ENCODE data around the gene NTRK2. TPM values are rescaled to one million over a fixed set of nuclear protein-coding genes. Genes with fewer than 3 reads are reported as not detected.

The NTRK2 gene
- total RNA-seq, 1 donor from 2014 or later: 3.8 TPM

DNA sequence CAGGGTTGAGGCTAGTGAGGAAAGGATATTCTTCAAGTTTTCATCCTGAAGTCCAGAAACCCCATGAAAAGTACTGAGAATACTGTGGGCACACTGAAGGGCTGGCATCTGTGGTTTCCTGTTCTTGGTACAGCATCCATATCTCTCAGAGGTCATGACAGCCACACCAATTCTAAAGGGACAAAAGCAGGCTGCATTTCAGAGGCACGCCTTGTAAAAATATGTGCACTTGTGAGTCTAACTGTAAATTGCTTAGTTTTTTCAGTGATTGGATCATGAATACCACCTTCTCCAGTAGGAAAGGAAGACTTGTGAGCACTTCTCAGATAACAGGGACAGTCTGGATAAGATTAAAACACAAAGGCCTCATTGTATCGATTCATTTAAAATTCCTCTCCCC lies 230.9 kb downstream of the NTRK2 start:
- DNase-seq: no peak
- H3K4me1 ChIP-seq: peaks cover 5% of the 10 kb centered on the region
- TF ChIP-seq, protein P1, sequence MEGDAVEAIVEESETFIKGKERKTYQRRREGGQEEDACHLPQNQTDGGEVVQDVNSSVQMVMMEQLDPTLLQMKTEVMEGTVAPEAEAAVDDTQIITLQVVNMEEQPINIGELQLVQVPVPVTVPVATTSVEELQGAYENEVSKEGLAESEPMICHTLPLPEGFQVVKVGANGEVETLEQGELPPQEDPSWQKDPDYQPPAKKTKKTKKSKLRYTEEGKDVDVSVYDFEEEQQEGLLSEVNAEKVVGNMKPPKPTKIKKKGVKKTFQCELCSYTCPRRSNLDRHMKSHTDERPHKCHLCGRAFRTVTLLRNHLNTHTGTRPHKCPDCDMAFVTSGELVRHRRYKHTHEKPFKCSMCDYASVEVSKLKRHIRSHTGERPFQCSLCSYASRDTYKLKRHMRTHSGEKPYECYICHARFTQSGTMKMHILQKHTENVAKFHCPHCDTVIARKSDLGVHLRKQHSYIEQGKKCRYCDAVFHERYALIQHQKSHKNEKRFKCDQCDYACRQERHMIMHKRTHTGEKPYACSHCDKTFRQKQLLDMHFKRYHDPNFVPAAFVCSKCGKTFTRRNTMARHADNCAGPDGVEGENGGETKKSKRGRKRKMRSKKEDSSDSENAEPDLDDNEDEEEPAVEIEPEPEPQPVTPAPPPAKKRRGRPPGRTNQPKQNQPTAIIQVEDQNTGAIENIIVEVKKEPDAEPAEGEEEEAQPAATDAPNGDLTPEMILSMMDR (IDR thresholded peaks at IDR 0.05; ENCODE audit: borderline replicate concordance): no peak
- intact Hi-C loops (cut with micrococcal nuclease): no loop called here
- H3K36me3 ChIP-seq: no peaks in the 10 kb centered on the region
- no peak overlapping the region for H3K4me3 ChIP-seq
- no peaks in the 10 kb centered on the region for H3K27me3 ChIP-seq (ENCODE audit: low read depth)
- H3K9me3 ChIP-seq (replicated peaks): no peaks in the 10 kb centered on the region
- no peak overlapping the region for H3K27ac ChIP-seq (replicated peaks)

DNA sequence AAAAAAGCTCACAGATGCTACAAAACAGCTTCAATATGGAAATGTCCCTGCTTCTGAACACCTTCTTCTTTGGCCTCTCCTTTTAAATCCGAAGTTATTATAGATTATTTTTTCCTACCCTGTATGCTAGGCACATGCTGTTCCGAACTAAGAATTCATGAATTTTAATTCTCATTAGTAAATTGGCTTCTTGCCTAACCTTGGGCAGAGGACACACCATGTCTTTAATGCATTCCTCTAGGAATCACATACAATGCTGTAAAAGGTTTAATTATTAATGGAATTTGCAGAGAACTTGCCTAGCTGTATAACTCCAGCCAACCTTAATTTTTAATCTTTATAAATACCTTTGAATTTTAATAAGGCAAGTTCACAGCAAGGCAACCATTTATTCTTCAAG lies 234.4 kb downstream of the NTRK2 start:
- TF ChIP-seq, protein P1 (IDR thresholded peaks at IDR 0.05; ENCODE audit: borderline replicate concordance): no peak
- Histone ChIP-seq H3K27me3 (ENCODE audit: low read depth) (no peaks in the 10 kb centered on the region), H3K4me1 (no peaks in the 10 kb centered on the region), H3K36me3 (no peaks in the 10 kb centered on the region), H3K27ac (replicated peaks) (no peak overlapping the region), H3K9me3 (replicated peaks) (no peaks in the 10 kb centered on the region), H3K4me3 (no peak overlapping the region)
- intact Hi-C loops (cut with micrococcal nuclease): no loop called here
- DNase-seq: no peak

DNA sequence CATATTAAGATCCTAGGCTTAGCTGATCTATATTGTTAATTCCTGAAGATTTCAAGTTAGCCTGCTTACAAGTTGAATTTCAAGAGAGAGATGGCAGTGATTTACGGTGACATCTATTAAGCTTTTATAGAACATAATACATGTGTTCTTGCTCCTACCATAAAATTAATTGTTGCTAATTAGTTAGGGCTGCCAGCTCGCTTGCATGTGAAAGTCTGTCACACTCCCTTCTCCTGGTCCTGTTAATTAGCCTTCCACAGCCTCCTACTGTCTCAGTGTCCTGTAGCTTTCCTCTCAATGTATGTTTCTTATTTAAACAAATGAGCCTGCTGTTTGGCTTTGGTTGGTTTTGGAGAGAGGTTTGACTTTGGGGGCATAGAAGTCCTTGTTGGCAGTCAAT lies 247.2 kb downstream of the NTRK2 start:
- Histone ChIP-seq H3K4me1 (peaks cover 3% of the 10 kb centered on the region), H3K27me3 (ENCODE audit: low read depth) (no peaks in the 10 kb centered on the region), H3K27ac (replicated peaks) (no peak overlapping the region), H3K4me3 (no peak overlapping the region), H3K36me3 (no peaks in the 10 kb centered on the region), H3K9me3 (replicated peaks) (no peaks in the 10 kb centered on the region)
- TF ChIP-seq, protein P1 (IDR thresholded peaks at IDR 0.05; ENCODE audit: borderline replicate concordance): no peak
- no peak for DNase-seq
- intact Hi-C loops (cut with micrococcal nuclease): no loop called here

DNA sequence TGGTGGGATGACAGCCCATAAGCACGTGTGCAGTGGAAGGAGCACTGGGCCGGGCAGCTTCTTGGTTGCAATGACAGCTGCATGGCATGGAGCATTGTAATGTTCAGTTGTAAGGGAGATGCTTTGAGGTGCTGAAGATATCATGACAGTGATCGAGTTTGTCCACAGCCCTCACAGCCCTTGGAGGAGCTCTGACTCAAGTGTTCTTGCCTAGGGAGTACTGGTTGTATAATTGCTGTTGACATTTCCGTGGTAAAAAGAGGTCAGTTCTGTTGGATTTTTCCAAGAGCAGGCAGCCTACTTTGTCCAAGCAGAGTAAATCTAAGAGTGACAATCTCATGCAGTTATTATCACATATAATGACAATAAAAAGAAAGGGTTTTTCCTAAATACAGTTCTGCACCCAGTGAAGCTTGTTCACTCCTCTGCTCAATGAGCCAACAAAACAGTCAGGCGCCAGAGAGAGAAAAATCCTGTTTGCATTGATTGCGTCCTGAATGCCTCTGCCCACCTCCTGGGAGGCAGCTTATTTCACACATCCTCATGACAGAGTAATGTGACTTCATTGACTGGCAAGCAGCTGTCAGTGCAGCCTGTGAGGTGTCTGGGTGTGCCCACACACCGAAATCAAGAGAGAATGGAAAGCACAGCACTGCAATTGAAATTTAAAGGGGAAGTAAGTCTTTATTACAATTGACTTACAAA lies 248.0 kb downstream of the NTRK2 start:
- no peaks in the 10 kb centered on the region for H3K9me3 ChIP-seq (replicated peaks)
- no peaks in the 10 kb centered on the region for H3K36me3 ChIP-seq
- no peak overlapping the region for H3K4me3 ChIP-seq
- intact Hi-C loops (cut with micrococcal nuclease): no loop called here
- H3K27me3 ChIP-seq (ENCODE audit: low read depth): no peaks in the 10 kb centered on the region
- DNase-seq: no peak
- TF ChIP-seq, protein P1 (IDR thresholded peaks at IDR 0.05; ENCODE audit: borderline replicate concordance): no peak
- no peak overlapping the region for H3K27ac ChIP-seq (replicated peaks)
- H3K4me1 ChIP-seq: peaks cover 3% of the 10 kb centered on the region

DNA sequence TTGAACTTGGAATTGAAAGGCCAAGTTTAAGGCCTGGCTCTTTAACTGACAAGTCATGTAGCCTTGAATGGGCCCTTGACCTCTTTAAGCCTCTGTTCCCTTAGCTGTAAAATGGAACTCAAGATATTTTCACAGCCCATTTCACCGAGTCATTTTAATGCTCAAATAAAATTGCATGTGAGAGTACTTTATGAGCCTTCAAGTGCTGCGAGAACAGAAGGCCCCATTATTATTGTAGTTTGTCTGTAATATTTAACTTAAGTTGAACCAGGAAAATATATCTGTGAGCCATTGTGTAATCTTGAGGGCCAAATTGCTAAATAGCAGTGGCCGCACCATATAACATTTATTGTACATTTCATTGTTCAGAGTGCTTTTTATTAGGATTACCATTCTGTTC lies 249.9 kb downstream of the NTRK2 start:
- Histone ChIP-seq H3K27me3 (ENCODE audit: low read depth) (no peaks in the 10 kb centered on the region), H3K4me3 (no peak overlapping the region), H3K27ac (replicated peaks) (no peak overlapping the region), H3K36me3 (no peaks in the 10 kb centered on the region), H3K9me3 (replicated peaks) (no peaks in the 10 kb centered on the region), H3K4me1 (peaks cover 3% of the 10 kb centered on the region)
- intact Hi-C loops (cut with micrococcal nuclease): no loop called here
- no peak for DNase-seq
- TF ChIP-seq, protein P1 (IDR thresholded peaks at IDR 0.05; ENCODE audit: borderline replicate concordance): no peak

Measured in left ventricle myocardium inferior (tissue), 1 donor.